Cerebellar nuclear complex (tissue), 1 donor: Measurements from ENCODE around the gene PRSS21.

ENCODE experiments used
- DNase-seq, 2 experiments: peaks; one replicate each; lab custom pipeline; 2025; lab: John Stamatoyannopoulos, UW

PRSS21 gene

GRCh38 chr16:2779978-2780898 is 36.8 kb upstream of the PRSS21 start:
- no peak for DNase-seq

GRCh38 chr16:2782583-2783351 is 34.3 kb upstream of the PRSS21 start:
- DNase-seq: no peak

GRCh38 chr16:2783581-2784357 is 33.3 kb upstream of the PRSS21 start:
- DNase-seq: no peak

GRCh38 chr16:2784358-2785100 is 32.5 kb upstream of the PRSS21 start:
- DNase-seq: no peak

- no peak for DNase-seq
These were observed 31.7 kb upstream of the PRSS21 start for GRCh38 chr16:2785101-2785991.

- DNase-seq: no peak
These were observed 30.8 kb upstream of the PRSS21 start for GRCh38 chr16:2786061-2786825.

- no peak for DNase-seq
These were observed 30.2 kb upstream of the PRSS21 start for GRCh38 chr16:2786826-2787151.

- no peak for DNase-seq
These were observed 29.6 kb upstream of the PRSS21 start, which contains the start of gene PRSS33 for GRCh38 chr16:2787406-2787805. PRSS33 (minus strand) TSS chr16:2787560; CDS start chr16:2786547, 1,013 bp downstream.

- no peak for DNase-seq
These were observed 29.1 kb upstream of the PRSS21 start for GRCh38 chr16:2787961-2788360.

- DNase-seq: no peak
These were observed 26.4 kb upstream of the PRSS21 start for GRCh38 chr16:2790631-2791030.

- no peak for DNase-seq
These were observed 25.9 kb upstream of the PRSS21 start for GRCh38 chr16:2791174-2791573.

- no peak for DNase-seq
These were observed 24.1 kb upstream of the PRSS21 start for GRCh38 chr16:2792940-2793339.

GRCh38 chr16:2795395-2796143 is 21.5 kb upstream of the PRSS21 start:
- no peak for DNase-seq

- no peak for DNase-seq
These were observed 18.3 kb upstream of the PRSS21 start for GRCh38 chr16:2798723-2799204.

- DNase-seq: no peak
These were observed 17.7 kb upstream of the PRSS21 start for GRCh38 chr16:2799205-2799858.

GRCh38 chr16:2799859-2800226 is 17.2 kb upstream of the PRSS21 start:
- DNase-seq: no peak

- no peak for DNase-seq
These were observed 13.4 kb upstream of the PRSS21 start for GRCh38 chr16:2803545-2804195.

- DNase-seq: no peak
These were observed 12.3 kb upstream of the PRSS21 start for GRCh38 chr16:2804728-2805127.
